ENCODE measurements around the gene CHCHD3.

DNA sequence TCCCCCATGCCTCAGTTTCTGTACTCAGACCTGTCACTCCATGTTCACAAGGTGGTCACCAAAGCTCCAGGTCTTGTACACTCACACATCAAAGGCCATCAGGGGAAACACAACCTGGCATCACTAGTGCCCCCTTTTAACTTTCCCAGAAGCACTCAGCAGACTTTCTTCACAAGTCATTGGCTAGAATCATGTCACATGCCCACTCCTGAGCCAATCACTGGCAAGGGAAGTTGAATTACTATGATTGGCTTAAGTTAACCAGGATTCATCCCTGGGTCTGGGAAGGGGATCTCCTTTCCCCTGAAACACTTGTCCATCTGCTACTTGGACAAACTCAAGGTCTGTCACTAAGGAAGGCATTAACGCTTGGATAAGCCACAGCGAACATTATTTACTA lies 311.8 kb downstream of the CHCHD3 start:
- no peak for TF ChIP-seq CTCF (conservative IDR thresholded peaks at IDR 0.05)
- no peak for TF ChIP-seq EZH2 (IDR thresholded peaks at IDR 0.05; ENCODE audit: low read depth)

Measured in PC-9 (cell line).